GM18868 (cell line): ENCODE data around the gene MT1A.

Source experiments
- ATAC-seq: cut with Tn5 transposase; IDR thresholded peaks from one replicate; pipeline ENCODE4 v1.9.1; 2021; ENCODE audit warnings: mild to moderate bottlenecking, moderate library complexity; ENCODE audit not compliant: unreplicated experiment

MT1A gene

GRCh38 chr16:56675685-56676210 is 37.3 kb downstream of the MT1A start:
- no peak for ATAC-seq

GRCh38 chr16:56677474-56677873 is 39.0 kb downstream of the MT1A start:
- ATAC-seq = no peak

GRCh38 chr16:56679078-56679730 is 40.7 kb downstream of the MT1A start:
- no peak for ATAC-seq

GRCh38 chr16:56679818-56680217 is 41.4 kb downstream of the MT1A start:
- ATAC-seq = no peak

GRCh38 chr16:56681939-56682702 is 43.7 kb downstream of the MT1A start, which contains the start of gene MT1X:
TSS of gene MT1X (plus strand) at chr16:56682470. CDS start at chr16:56682541, 71 bp downstream.
- peak; percentile 99 for ATAC-seq

- ATAC-seq = peak; percentile 8
Measured at GRCh38 chr16:56682703-56683397, 44.4 kb downstream of the MT1A start.

GRCh38 chr16:56683424-56684172 is 45.1 kb downstream of the MT1A start:
- ATAC-seq = no peak

- ATAC-seq = no peak
Measured at GRCh38 chr16:56684256-56684925, 45.9 kb downstream of the MT1A start.

- no peak for ATAC-seq
Measured at GRCh38 chr16:56684926-56685590, 46.6 kb downstream of the MT1A start.

- ATAC-seq = no peak
Measured at GRCh38 chr16:56686758-56687157, 48.3 kb downstream of the MT1A start.

- no peak for ATAC-seq
Measured at GRCh38 chr16:56688762-56689161, 50.3 kb downstream of the MT1A start.

- ATAC-seq = no peak
Measured at GRCh38 chr16:56689171-56689570, 50.7 kb downstream of the MT1A start.
